IPS DF 4.7 (cell line): Measurements from ENCODE around the gene TMEM72.

ENCODE experiments used
- DNase-seq: peaks from one replicate; pipeline ENCODE4 v3.0.0-alpha.2; 2013; ENCODE audit warnings: low spot score; ENCODE audit errors: extremely low read depth

The TMEM72 gene

GRCh38 chr10:44917848-44918247 lies 6.7 kb downstream of the TMEM72 start:
- DNase-seq, result no peak

GRCh38 chr10:44920252-44920651 lies 9.1 kb downstream of the TMEM72 start:
- no peak for DNase-seq

GRCh38 chr10:44921061-44921460 lies 9.9 kb downstream of the TMEM72 start:
- DNase-seq, result no peak

- DNase-seq, result no peak
Observed at GRCh38 chr10:44921506-44921905, 10.4 kb downstream of the TMEM72 start.

GRCh38 chr10:44922021-44922420 lies 10.9 kb downstream of the TMEM72 start:
- DNase-seq, result no peak

GRCh38 chr10:44922796-44923545 lies 11.8 kb downstream of the TMEM72 start:
- DNase-seq, result no peak

GRCh38 chr10:44923611-44924010 lies 12.5 kb downstream of the TMEM72 start:
- DNase-seq, result no peak

- no peak for DNase-seq
Observed at GRCh38 chr10:44924261-44925040, 13.3 kb downstream of the TMEM72 start.

- DNase-seq, result peak; percentile 66
Observed at GRCh38 chr10:44925224-44925623, 14.1 kb downstream of the TMEM72 start.

GRCh38 chr10:44925811-44926750 lies 14.9 kb downstream of the TMEM72 start:
- no peak for DNase-seq

- no peak for DNase-seq
Observed at GRCh38 chr10:44926751-44927351, 15.7 kb downstream of the TMEM72 start.

GRCh38 chr10:44927352-44927751 lies 16.2 kb downstream of the TMEM72 start:
- DNase-seq, result no peak

GRCh38 chr10:44928462-44928861 lies 17.3 kb downstream of the TMEM72 start:
- DNase-seq, result no peak

GRCh38 chr10:44929356-44930255 lies 18.5 kb downstream of the TMEM72 start:
- no peak for DNase-seq

GRCh38 chr10:44930904-44931620 lies 19.9 kb downstream of the TMEM72 start:
- no peak for DNase-seq

GRCh38 chr10:44931621-44932516 lies 20.7 kb downstream of the TMEM72 start:
- DNase-seq, result no peak

GRCh38 chr10:44932517-44933450 lies 21.6 kb downstream of the TMEM72 start:
- DNase-seq, result peak; percentile 66
